Neural progenitor cell (in vitro differentiated cells): ENCODE results near the gene GGCX. TPM values are rescaled to one million over a fixed set of nuclear protein-coding genes. Genes with fewer than 3 reads are reported as not detected.

ENCODE experiments used
- DNase-seq: peaks from one replicate; pipeline ENCODE4 v3.0.0-alpha.2; 2016; ENCODE audit warnings: low spot score
- H2AFZ ChIP-seq: fragments of 200-600 bp; sonication (generic); replicated peaks from 2 replicates; pipeline ENCODE4 v1.6.1; 2016; ENCODE audit warnings: antibody characterized with exemption
- H3F3A ChIP-seq: fragments of 200-600 bp; sonication (generic); 2 replicates; pipeline ENCODE4 v1.6.1; 2016; ENCODE audit warnings: antibody characterized with exemption, low read depth
- H3K27ac ChIP-seq: fragments of 200-600 bp; sonication (generic); 2 replicates; pipeline ENCODE4 v1.5.1; 2016; ENCODE audit warnings: mild to moderate bottlenecking
- H3K27me3 ChIP-seq: fragments of 200-600 bp; sonication (generic); 2 replicates; pipeline ENCODE4 v1.6.1; 2016; ENCODE audit warnings: mild to moderate bottlenecking, moderate library complexity
- H3K36me3 ChIP-seq: fragments of 200-600 bp; sonication (generic); 2 replicates; pipeline ENCODE4 v1.5.1; 2016
- H3K4me1 ChIP-seq: fragments of 200-600 bp; sonication (generic); 2 replicates; pipeline ENCODE4 v1.6.1; 2016; ENCODE audit warnings: mixed run types
- H3K4me2 ChIP-seq: fragments of 200-600 bp; sonication (generic); 2 replicates; pipeline ENCODE4 v1.6.1; 2016
- H3K4me3 ChIP-seq: fragments of 200-600 bp; sonication (generic); 2 replicates; pipeline ENCODE4 v1.5.1; 2016
- H3K79me2 ChIP-seq: fragments of 200-600 bp; sonication (generic); 2 replicates; pipeline ENCODE4 v1.6.1; 2016; ENCODE audit warnings: low read depth
- H3K9ac ChIP-seq: fragments of 200-600 bp; sonication (generic); 2 replicates; pipeline ENCODE4 v1.6.1; 2016
- H3K9me3 ChIP-seq: fragments of 200-600 bp; sonication (generic); 2 replicates; pipeline ENCODE4 v1.5.1; 2016; ENCODE audit warnings: low read depth
- H4K20me1 ChIP-seq: fragments of 200-600 bp; sonication (generic); 2 replicates; pipeline ENCODE4 v1.6.1; 2016; ENCODE audit warnings: low read depth
- H3K27ac Mint-ChIP-seq: 3 replicates; pipeline ENCODE4 v1.8.0; 2021; ENCODE audit warnings: mixed read lengths
- H3K27me3 Mint-ChIP-seq: 2 replicates; pipeline ENCODE4 v1.8.0; 2022; ENCODE audit warnings: low read depth, mild to moderate bottlenecking, inconsistent platforms, moderate library complexity, mixed read lengths; ENCODE audit not compliant: insufficient read depth
- H3K36me3 Mint-ChIP-seq: 3 replicates; pipeline ENCODE4 v1.8.0; 2021; ENCODE audit warnings: mixed read lengths
- H3K4me1 Mint-ChIP-seq: 3 replicates; pipeline ENCODE4 v1.8.0; 2021; ENCODE audit warnings: mixed read lengths
- H3K4me3 Mint-ChIP-seq: 3 replicates; pipeline ENCODE4 v1.8.0; 2021; ENCODE audit warnings: mild to moderate bottlenecking, moderate library complexity, mixed read lengths
- H3K9me3 Mint-ChIP-seq: 3 replicates; pipeline ENCODE4 v1.8.0; 2020; ENCODE audit warnings: mixed read lengths
- CTCF ChIP-seq: fragments of 200-600 bp; sonication (generic); IDR thresholded peaks from 2 replicates; pipeline ENCODE4 v1.5.1; 2017; ENCODE audit warnings: antibody characterized with exemption, mild to moderate bottlenecking
- EZH2 ChIP-seq: fragments of 200-600 bp; sonication (generic); IDR thresholded peaks from 2 replicates; pipeline ENCODE4 v1.6.1; 2017; ENCODE audit warnings: antibody characterized with exemption, mild to moderate bottlenecking, moderate library complexity
- EZH2phosphoT487 ChIP-seq: fragments of 200-600 bp; sonication (generic); IDR thresholded peaks from 2 replicates; pipeline ENCODE4 v1.6.1; 2017; ENCODE audit warnings: antibody characterized with exemption
- total RNA-seq: library from RNA; depleted of rRNA; stranded (reverse); fragments of >200 nt; gene quantifications from 2 replicates; pipeline ENCODE4 v1.2.3, GENCODE V29; 2015; ENCODE audit warnings: low replicate concordance

Gene GGCX
- total RNA-seq, 1 donor from 2014 or later = 29.7 TPM

DNA sequence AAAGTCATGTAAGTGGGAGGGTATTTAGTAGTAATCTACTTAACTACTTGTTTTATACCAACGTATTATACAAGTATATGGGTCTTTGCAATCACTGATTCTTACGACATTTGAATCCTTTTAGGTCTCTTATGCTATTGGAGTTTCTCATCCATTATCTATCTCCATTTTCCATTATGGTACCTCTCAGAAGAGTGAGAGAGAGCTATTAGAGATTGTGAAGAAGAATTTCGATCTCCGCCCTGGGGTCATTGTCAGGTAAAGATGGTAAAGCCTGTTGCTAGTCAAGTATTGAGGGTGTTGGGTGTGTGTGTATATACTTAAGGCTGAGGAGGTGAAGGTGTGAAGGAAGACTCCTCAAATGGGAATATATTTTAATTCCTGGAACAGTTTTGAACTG, 18.5 kb downstream of the GGCX start:
- H3K27ac ChIP-seq = peak overlapping the region; percentile 53
- H3K4me1 ChIP-seq = peaks cover 31% of the 10 kb centered on the region
- H3K4me3 ChIP-seq = no peak overlapping the region
- peaks cover 39% of the 10 kb centered on the region for H3K36me3 Mint-ChIP-seq
- H3K27ac Mint-ChIP-seq = no peak overlapping the region
- no peaks in the 10 kb centered on the region for H3K27me3 ChIP-seq
- H3K36me3 ChIP-seq = peaks cover 30% of the 10 kb centered on the region
- peak overlapping the region; percentile 16 for H3K4me3 Mint-ChIP-seq
- peaks cover 7% of the 10 kb centered on the region for H3K27me3 Mint-ChIP-seq
- TF ChIP-seq CTCF = no peak
- H3K9me3 ChIP-seq = no peaks in the 10 kb centered on the region
- H2AFZ ChIP-seq = no peak overlapping the region
- H3K4me1 Mint-ChIP-seq = peaks cover 45% of the 10 kb centered on the region
- H3K4me2 ChIP-seq = no peak overlapping the region
- no peaks in the 10 kb centered on the region for H3K9me3 Mint-ChIP-seq
- H3K79me2 ChIP-seq = peaks cover 54% of the 10 kb centered on the region
- DNase-seq = no peak
- peaks cover 74% of the 10 kb centered on the region for H4K20me1 ChIP-seq
- H3K9ac ChIP-seq = no peak overlapping the region
- peaks cover 87% of the 10 kb centered on the region for H3F3A ChIP-seq

DNA sequence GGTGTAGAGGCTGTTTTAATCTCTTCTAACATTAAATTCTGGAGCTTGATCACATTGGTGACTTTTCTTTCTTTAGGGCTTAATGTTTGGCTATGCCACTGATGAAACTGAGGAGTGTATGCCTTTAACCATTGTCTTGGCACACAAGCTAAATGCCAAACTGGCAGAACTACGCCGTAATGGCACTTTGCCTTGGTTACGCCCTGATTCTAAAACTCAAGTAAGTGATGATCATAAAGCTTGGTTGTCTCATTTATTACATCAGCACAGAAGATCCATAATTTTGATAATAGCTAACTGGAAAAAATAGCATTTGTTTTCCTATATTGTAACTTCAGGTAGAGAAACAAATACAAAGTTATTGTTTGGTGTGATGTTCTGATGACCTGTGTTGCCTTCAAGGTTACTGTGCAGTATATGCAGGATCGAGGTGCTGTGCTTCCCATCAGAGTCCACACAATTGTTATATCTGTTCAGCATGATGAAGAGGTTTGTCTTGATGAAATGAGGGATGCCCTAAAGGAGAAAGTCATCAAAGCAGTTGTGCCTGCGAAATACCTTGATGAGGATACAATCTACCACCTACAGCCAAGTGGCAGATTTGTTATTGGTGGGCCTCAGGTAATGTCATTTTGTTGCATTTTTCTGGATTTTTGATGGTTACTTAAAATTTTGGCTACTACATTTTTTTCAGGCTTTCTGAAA, 19.4 kb downstream of the GGCX start:
- Mint-ChIP-seq H3K4me1 (peaks cover 54% of the 10 kb centered on the region), H3K27me3 (peaks cover 5% of the 10 kb centered on the region), H3K9me3 (no peaks in the 10 kb centered on the region), H3K4me3 (peak overlapping the region; percentile 16), H3K27ac (no peak overlapping the region), H3K36me3 (peaks cover 38% of the 10 kb centered on the region)
- H3K4me1 ChIP-seq = peaks cover 40% of the 10 kb centered on the region
- no peaks in the 10 kb centered on the region for H3K9me3 ChIP-seq
- H4K20me1 ChIP-seq = peaks cover 72% of the 10 kb centered on the region
- peaks cover 84% of the 10 kb centered on the region for H3F3A ChIP-seq
- H3K79me2 ChIP-seq = peaks cover 63% of the 10 kb centered on the region
- peaks cover 30% of the 10 kb centered on the region for H3K36me3 ChIP-seq
- no peak overlapping the region for H2AFZ ChIP-seq
- H3K9ac ChIP-seq = no peak overlapping the region
- H3K27me3 ChIP-seq = no peaks in the 10 kb centered on the region
- TF ChIP-seq EZH2phosphoT487 = no peak
- TF ChIP-seq CTCF = no peak
- TF ChIP-seq EZH2 = no peak
- H3K27ac ChIP-seq = no peak overlapping the region
- peak overlapping the region; percentile 72 for H3K4me3 ChIP-seq
- DNase-seq = no peak
- H3K4me2 ChIP-seq = peak overlapping the region; percentile 89

DNA sequence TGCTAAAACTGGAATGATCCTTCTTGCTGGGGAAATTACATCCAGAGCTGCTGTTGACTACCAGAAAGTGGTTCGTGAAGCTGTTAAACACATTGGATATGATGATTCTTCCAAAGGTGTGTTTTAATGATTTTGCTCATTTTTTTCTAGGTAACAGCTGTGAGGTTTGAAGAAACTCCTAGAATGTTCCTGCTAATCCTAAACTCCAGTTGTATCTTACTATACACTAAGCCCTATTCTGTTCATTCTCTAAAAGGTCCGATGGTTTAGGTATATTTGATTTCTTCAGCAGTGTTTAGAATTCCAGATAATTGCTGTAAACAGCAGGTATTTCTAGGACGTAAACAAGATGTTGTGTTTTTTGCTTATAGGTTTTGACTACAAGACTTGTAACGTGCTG, 20.0 kb downstream of the GGCX start:
- H3F3A ChIP-seq = peaks cover 78% of the 10 kb centered on the region
- peak overlapping the region; percentile 97 for H3K4me3 Mint-ChIP-seq
- H3K4me1 ChIP-seq = peaks cover 43% of the 10 kb centered on the region
- H3K9me3 ChIP-seq = no peaks in the 10 kb centered on the region
- no peak for DNase-seq
- peaks cover 5% of the 10 kb centered on the region for H3K27me3 Mint-ChIP-seq
- peak overlapping the region; percentile 89 for H3K4me2 ChIP-seq
- peaks cover 38% of the 10 kb centered on the region for H3K36me3 Mint-ChIP-seq
- TF ChIP-seq EZH2 (no peak), EZH2phosphoT487 (no peak)
- H3K9ac ChIP-seq = no peak overlapping the region
- no peak overlapping the region for H3K27ac Mint-ChIP-seq
- no peak overlapping the region for H2AFZ ChIP-seq
- peak overlapping the region; percentile 72 for H3K4me3 ChIP-seq
- H4K20me1 ChIP-seq = peaks cover 66% of the 10 kb centered on the region
- no peaks in the 10 kb centered on the region for H3K9me3 Mint-ChIP-seq
- peaks cover 60% of the 10 kb centered on the region for H3K4me1 Mint-ChIP-seq
- H3K27ac ChIP-seq = no peak overlapping the region
- H3K79me2 ChIP-seq = peaks cover 69% of the 10 kb centered on the region
- H3K36me3 ChIP-seq = peaks cover 30% of the 10 kb centered on the region
- H3K27me3 ChIP-seq = no peaks in the 10 kb centered on the region

DNA sequence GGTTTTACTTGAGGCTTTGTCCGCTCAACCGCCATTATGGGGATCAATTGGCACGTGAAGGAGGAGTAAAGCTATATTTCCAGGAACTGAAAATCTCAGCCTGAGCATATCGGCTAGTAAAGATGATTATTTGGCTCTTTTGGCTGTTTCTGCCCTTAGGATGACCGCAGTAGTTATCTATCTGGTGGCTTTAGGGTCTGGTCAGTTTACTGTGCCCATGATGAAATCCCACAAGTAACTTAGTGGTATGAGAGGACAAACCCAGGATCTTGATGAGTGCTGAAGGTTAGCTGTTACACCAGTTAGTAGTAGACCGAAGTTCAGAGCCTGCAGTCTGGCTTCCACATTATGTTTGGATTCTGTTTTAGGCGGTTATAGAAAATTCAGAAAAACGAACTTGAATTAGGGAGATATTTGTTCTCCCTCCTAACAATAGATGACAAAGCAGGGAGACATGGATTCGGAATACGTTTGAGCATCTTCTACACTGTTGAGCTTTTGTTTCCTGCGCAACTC, 21.1 kb downstream of the GGCX start:
- peaks cover 62% of the 10 kb centered on the region for H3K4me1 Mint-ChIP-seq
- Histone ChIP-seq H3K4me2 (peak overlapping the region; percentile 89), H3K4me3 (peak overlapping the region; percentile 72), H3K79me2 (peaks cover 69% of the 10 kb centered on the region), H3K27me3 (no peaks in the 10 kb centered on the region), H4K20me1 (peaks cover 55% of the 10 kb centered on the region), H3K9me3 (no peaks in the 10 kb centered on the region), H3F3A (peaks cover 67% of the 10 kb centered on the region), H3K4me1 (peaks cover 43% of the 10 kb centered on the region), H3K36me3 (peaks cover 30% of the 10 kb centered on the region), H3K27ac (no peak overlapping the region), H2AFZ (no peak overlapping the region), H3K9ac (peak overlapping the region; percentile 98)
- H3K4me3 Mint-ChIP-seq = peak overlapping the region; percentile 97
- DNase-seq = no peak
- no peaks in the 10 kb centered on the region for H3K9me3 Mint-ChIP-seq
- H3K27ac Mint-ChIP-seq = peak overlapping the region; percentile 3
- peaks cover 39% of the 10 kb centered on the region for H3K36me3 Mint-ChIP-seq
- TF ChIP-seq EZH2 (no peak), CTCF (no peak), EZH2phosphoT487 (no peak)
- peaks cover 3% of the 10 kb centered on the region for H3K27me3 Mint-ChIP-seq
